Testis (tissue), 3 donors: ENCODE measurements around the gene DMD. TPM values are rescaled to one million over a fixed set of nuclear protein-coding genes. Genes with fewer than 3 reads are reported as not detected.

ENCODE experiments used
- DNase-seq: peaks from one replicate; pipeline ENCODE4 v3.0.0-alpha.2; 2019
- H3K27ac ChIP-seq, 2 donors: fragments of 200-600 bp; sonication (generic); one replicate each; pipeline ENCODE4 v1.5.1; 2019
- H3K27me3 ChIP-seq: fragments of 200-600 bp; sonication (generic); one replicate; pipeline ENCODE4 v1.5.1; 2019
- H3K36me3 ChIP-seq: fragments of 200-600 bp; sonication (generic); one replicate; pipeline ENCODE4 v1.5.1; 2017; ENCODE audit warnings: low read depth; ENCODE audit errors: missing control alignments
- H3K4me1 ChIP-seq: fragments of 200-600 bp; sonication (generic); one replicate; pipeline ENCODE4 v1.5.1; 2019
- H3K4me3 ChIP-seq, 2 donors: fragments of 200-600 bp; sonication (generic); one replicate each; pipeline ENCODE4 v1.5.1; 2017 to 2019
- H3K9me3 ChIP-seq: fragments of 200-600 bp; sonication (generic); one replicate; pipeline ENCODE4 v1.5.1; 2017
- POLR2A ChIP-seq: fragments of 450-650 bp; IDR thresholded peaks from one replicate; pipeline ENCODE4 v1.6.1; 2017; ENCODE audit warnings: antibody characterized with exemption, mild to moderate bottlenecking, moderate library complexity
- WGBS, 2 donors: methylation state at CpG; one replicate each; pipeline ENCODE4 v1.1.5; 2018; 5-methylcytosine and 5-hydroxymethylcytosine counted together
- intact Hi-C: fragments of 100-400 bp; cut with DNase I; formaldehyde crosslinking; loops from one replicate; pipeline ENCODE4 v1.15.1; 2023; ENCODE audit warnings: low total_unique reads
- polyA plus RNA-seq: library from polyadenylated mRNA; stranded (reverse); fragments of 350-450 nt; fragmentation: Illumina TruSeq; extraction: RNeasy Lipid Tissue Mini Kit (QIAGEN cat#74804); gene quantifications from one replicate; pipeline ENCODE4 v1.2.3, GENCODE V29; 2014; ENCODE audit warnings: low read depth, low replicate concordance; ENCODE audit not compliant: insufficient read depth
- total RNA-seq, 2 donors: library from RNA; depleted of rRNA; stranded (reverse); fragments of >200 nt; gene quantifications; one replicate each; pipeline ENCODE4 v1.2.3, GENCODE V29; 2016
- TF ChIP-seq, protein P1 (sequence below), 3 experiments: fragments of 450-650 bp in 2 of 3; fragments of 200-600 bp in 1 of 3; sonication (generic) in 1 of 3; IDR thresholded peaks; one replicate each; pipeline ENCODE4 v1.5.1; 2016 to 2019; ENCODE audit warnings: antibody characterized with exemption in 3 of 3, mild to moderate bottlenecking in 2 of 3, moderate library complexity in 1 of 3

DMD gene
- total and polyA plus RNA-seq, 3 donors from 2014 or later: 11.3 to 34.1 (median 24.2) TPM

DNA sequence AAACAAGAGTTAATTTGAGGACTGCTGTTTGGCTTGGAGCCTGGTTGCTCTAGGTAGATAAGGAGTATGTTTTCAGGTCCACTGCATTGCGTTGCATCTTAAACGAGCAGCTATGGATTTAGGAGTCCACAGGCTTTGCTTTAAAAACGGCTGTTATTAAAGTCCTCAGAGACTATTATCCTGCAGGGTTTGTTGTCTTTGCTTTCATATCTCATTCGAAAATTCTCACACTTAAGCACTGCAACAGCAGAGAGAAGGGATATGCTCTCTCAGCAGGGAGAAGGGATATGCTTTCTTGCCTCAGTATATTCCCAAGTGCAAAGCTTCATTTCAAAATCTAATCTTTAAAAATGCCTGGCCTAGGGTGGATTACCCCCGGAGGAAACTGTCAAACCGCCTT lies 1694.8 kb downstream of the DMD start:
- TF ChIP-seq POLR2A: no peak
- Histone ChIP-seq H3K36me3 (no peaks in the 10 kb centered on the region), H3K4me3 (no peak overlapping the region), H3K27ac (no peak overlapping the region), H3K4me1 (no peaks in the 10 kb centered on the region), H3K9me3 (no peaks in the 10 kb centered on the region), H3K27me3 (no peaks in the 10 kb centered on the region)
- 62 to 75% methylated on average over 2 to 6 of the region's 6 CpGs for WGBS, 2 donors
- intact Hi-C loops: no loop called here
- no peak for DNase-seq

DNA sequence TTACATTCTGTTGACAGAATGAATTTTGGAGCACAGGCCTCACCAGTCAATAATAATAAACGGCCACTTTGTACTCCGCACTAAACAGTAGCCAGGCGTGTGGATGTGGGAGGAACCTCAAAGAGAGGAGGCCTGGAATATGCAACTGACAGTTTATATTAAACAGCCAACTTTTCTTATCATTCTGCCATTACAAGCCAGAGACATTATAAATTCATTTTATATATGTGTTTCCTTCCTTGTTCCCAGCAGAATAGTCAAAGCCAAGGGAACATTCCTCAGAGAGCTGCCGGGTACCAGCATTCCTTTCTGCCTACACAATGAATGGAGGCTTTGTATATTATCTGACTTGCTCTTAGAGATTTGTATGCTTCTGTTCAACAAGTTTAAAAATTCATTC lies 1703.0 kb downstream of the DMD start:
- intact Hi-C loops: no loop called here

DNA sequence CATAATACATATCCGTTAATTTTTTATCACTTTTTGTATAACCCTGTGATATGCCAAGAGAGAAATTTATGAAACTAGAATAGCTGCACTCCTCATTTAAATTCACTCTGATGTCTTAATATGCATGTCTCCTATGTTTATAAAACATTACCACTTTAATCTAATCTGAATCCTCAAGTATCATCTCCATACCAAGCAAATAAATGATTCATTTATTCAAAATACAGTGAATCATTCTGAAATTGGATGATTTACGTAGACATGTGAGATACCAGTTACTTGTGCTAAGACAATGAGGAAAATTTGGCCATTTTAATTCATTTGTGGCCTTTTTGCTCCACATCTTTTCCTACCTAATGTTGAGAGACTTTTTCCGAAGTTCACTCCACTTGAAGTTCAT lies 1704.4 kb downstream of the DMD start:
- intact Hi-C loops: no loop called here
- no peak overlapping the region for H3K4me3 ChIP-seq
- no peak overlapping the region for H3K27ac ChIP-seq
- H3K4me1 ChIP-seq: no peaks in the 10 kb centered on the region
- H3K36me3 ChIP-seq: no peaks in the 10 kb centered on the region
- no peak for TF ChIP-seq POLR2A
- TF ChIP-seq, protein P1, sequence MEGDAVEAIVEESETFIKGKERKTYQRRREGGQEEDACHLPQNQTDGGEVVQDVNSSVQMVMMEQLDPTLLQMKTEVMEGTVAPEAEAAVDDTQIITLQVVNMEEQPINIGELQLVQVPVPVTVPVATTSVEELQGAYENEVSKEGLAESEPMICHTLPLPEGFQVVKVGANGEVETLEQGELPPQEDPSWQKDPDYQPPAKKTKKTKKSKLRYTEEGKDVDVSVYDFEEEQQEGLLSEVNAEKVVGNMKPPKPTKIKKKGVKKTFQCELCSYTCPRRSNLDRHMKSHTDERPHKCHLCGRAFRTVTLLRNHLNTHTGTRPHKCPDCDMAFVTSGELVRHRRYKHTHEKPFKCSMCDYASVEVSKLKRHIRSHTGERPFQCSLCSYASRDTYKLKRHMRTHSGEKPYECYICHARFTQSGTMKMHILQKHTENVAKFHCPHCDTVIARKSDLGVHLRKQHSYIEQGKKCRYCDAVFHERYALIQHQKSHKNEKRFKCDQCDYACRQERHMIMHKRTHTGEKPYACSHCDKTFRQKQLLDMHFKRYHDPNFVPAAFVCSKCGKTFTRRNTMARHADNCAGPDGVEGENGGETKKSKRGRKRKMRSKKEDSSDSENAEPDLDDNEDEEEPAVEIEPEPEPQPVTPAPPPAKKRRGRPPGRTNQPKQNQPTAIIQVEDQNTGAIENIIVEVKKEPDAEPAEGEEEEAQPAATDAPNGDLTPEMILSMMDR (IDR thresholded peaks at IDR 0.05): no peak
- no peaks in the 10 kb centered on the region for H3K27me3 ChIP-seq
- H3K9me3 ChIP-seq: no peaks in the 10 kb centered on the region
- WGBS, 2 donors: 77 to 81% methylated on average over 3 of the region's 3 CpGs
- DNase-seq: no peak

More for the DNA sequence above, 1703.0 kb downstream of the DMD start:
- TF ChIP-seq, protein P1 (IDR thresholded peaks at IDR 0.05): no peak
- TF ChIP-seq POLR2A: no peak
- Histone ChIP-seq H3K27ac (no peak overlapping the region), H3K4me1 (no peaks in the 10 kb centered on the region), H3K9me3 (no peaks in the 10 kb centered on the region), H3K4me3 (no peak overlapping the region), H3K27me3 (no peaks in the 10 kb centered on the region), H3K36me3 (no peaks in the 10 kb centered on the region)
- 43 to 57% methylated on average over 4 of the region's 4 CpGs for WGBS, 2 donors
- peak; percentile 15 for DNase-seq

GRCh38 chrX:31506360-31506759 lies 1705.0 kb downstream of the DMD start:
- Histone ChIP-seq H3K27ac (no peak overlapping the region), H3K4me1 (no peaks in the 10 kb centered on the region), H3K36me3 (no peaks in the 10 kb centered on the region), H3K27me3 (no peaks in the 10 kb centered on the region), H3K4me3 (no peak overlapping the region), H3K9me3 (no peaks in the 10 kb centered on the region)
- TF ChIP-seq, protein P1 (IDR thresholded peaks at IDR 0.05): no peak
- intact Hi-C loops: no loop called here
- 65 to 82% methylated on average over 3 of the region's 3 CpGs for WGBS, 2 donors
- DNase-seq: no peak

DNA sequence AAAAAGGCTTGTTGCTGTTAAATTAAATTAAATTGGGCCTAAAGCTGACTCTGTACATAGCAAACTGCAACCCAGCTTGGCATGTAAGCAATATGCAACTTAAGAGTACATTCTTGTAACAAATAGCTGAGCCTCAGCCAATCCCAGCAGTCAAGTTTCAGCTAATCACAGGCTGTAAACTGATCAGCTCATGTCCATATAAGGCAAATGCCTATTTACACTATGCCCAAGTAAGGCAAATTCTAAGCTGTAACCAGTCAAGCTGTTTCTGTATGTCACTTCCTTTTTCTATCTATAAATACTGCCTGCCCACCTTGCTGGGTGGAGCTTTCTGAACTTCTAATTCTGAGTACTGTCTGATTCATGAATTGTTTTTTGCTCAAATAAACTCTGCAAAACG lies 1710.4 kb downstream of the DMD start:
- H3K27ac ChIP-seq: no peak overlapping the region
- H3K9me3 ChIP-seq: no peaks in the 10 kb centered on the region
- H3K36me3 ChIP-seq: no peaks in the 10 kb centered on the region
- DNase-seq: no peak
- no peak for TF ChIP-seq POLR2A
- TF ChIP-seq, protein P1 (IDR thresholded peaks at IDR 0.05): no peak
- H3K27me3 ChIP-seq: no peaks in the 10 kb centered on the region
- 65 to 83% methylated on average over 1 of the region's 1 CpG for WGBS, 2 donors
- intact Hi-C loops: no loop called here
- no peak overlapping the region for H3K4me3 ChIP-seq
- no peaks in the 10 kb centered on the region for H3K4me1 ChIP-seq
